Stimulated activated CD8-positive, alpha-beta memory T cell treated with anti-CD3 and anti-CD28 coated beads, Interleukin-2, amount 100 ng/mL, for 1 hour (primary cell): ENCODE results near the gene CRTC3.

Experiments
- DNase-seq, 2 donors: peaks; one replicate each; pipeline ENCODE4 v3.0.0-alpha.2; 2020; ENCODE audit warnings: low read depth in 2 of 2

Gene CRTC3

DNA sequence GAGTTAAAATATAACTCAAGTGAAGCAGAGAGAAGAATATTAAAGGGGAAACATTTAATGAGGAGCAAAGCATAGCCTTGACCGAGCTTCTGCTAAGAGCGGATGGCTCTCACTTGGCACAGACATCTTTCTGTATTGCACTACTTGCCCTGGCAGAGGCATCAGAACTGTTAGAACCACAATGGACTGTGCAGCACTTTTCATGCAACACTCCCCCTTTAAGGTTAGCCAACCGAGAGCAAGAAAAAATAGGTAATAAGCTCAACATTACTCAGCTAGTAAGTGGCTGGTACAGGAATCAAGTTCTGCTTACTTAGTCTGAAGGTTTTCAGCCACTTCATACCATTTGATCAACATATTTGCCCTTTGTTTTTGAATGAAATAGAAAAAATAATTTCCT is 33.7 kb downstream of the CRTC3 start:
- no peak for DNase-seq

DNA sequence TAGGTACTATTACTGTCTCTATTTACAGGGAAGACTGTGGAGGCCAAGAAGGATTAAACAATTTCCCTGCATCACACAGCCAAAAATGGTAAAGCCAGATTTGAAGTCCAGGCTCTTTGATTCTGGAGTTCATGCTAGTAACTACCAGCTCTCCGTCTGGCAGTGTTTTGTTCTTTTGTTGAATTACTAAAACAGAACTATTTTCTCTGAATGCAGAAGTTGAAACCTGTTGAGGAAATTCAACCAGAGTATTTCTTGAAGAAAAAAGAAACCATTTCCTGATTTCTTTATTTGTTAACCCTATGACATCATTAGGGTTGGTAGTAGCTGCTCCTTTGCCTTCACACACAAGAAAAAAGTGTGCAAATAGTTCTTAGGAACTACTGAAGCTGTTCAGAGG is 34.3 kb downstream of the CRTC3 start:
- DNase-seq: no peak

DNA sequence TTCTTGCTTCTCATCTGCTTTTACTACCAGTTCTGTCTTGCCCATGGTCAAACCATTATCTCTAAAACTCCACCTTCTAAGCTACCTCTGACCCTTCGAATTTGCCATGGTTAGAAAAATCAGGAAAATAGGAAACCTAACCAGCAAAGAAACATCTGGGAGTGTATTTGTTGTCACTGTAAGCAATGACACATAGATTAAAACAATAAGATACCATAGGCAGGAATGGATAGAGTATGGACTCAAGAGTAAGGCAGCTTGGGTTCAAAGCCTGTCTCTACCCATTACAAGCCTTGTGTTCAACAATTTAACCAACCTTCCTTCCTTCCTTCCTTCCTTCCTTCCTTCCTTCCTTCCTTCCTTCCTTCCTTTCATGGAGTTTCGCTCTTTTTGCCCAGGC is 34.9 kb downstream of the CRTC3 start:
- no peak for DNase-seq

DNA sequence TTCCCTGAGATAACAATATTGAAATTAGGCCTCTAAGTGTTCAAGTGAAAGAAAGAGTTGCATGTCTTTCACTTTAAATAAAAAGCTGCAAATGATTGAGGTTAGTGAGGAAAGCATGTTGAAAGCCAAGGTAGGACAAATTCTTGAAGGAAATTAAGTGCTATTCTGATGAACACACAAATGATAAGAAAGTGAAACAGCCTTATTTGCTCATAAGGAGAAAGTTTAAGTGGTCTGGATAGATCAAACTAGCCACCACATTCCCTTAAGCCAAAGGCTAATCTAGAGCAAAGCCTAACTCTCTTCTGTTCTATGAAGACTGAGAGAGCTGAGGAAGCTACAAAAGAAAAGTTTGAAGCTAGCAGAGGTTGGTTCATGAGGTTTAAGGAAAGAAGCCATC is 36.1 kb downstream of the CRTC3 start:
- no peak for DNase-seq

DNA sequence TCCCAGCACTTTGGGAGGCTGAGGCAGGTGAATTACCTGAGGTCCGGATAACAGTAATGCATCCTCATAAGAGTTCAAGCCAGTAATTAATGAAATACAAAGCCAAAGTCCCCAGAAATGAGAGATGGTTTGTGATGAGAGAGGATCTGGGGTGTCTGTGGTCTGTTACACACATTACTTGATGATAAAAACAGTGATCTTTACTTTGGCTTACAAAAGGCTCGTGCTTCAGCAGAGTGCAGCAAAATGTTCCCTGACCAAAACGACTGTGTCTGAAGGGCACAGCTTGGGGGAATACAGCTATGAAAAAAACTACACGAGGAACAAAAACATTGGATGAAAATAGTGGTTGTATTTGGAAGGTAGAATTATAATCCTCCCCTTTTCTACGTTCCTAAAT is 40.9 kb downstream of the CRTC3 start:
- DNase-seq: no peak

DNA sequence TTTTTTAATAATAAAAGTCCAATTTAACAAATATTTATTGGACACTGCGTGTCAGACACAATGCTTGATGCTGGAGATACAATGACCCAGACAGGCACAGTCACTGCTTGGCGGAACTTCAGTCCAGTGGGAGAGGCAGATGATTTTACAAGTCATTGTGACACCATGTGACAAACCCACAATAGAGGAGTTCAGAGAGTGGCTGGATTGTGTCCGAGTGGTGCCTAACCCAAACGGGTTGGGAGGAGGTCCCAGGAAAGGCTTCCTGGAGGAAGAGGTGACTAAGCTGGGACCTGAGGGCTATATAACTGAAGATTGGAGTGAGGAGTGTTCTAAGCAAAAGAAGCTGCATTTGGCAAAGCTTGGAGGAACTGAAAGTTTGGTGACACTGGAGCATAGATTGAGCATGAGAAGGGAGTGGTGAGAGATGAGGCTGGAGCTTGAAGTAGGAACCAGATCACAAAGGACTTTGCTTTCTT is 41.4 kb downstream of the CRTC3 start:
- DNase-seq: no peak

DNA sequence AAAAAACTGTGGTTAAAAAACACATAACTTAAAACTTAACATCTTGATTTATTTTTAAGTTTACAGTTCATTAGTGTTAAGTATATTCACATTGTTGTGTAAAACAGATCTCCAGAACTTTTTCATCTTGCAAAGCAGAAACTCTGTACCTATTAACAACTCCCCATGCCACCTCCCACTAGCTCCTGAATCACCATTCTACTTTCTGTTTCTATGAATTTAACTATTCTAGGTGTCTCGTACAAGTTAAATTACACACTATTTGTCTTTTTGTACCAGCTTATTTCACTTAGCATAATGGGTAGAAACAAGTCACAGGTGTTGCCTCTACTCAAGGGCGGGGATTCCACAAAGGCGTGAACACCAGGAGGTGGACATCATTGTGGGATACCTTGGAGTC is 43.2 kb downstream of the CRTC3 start:
- DNase-seq: no peak

DNA sequence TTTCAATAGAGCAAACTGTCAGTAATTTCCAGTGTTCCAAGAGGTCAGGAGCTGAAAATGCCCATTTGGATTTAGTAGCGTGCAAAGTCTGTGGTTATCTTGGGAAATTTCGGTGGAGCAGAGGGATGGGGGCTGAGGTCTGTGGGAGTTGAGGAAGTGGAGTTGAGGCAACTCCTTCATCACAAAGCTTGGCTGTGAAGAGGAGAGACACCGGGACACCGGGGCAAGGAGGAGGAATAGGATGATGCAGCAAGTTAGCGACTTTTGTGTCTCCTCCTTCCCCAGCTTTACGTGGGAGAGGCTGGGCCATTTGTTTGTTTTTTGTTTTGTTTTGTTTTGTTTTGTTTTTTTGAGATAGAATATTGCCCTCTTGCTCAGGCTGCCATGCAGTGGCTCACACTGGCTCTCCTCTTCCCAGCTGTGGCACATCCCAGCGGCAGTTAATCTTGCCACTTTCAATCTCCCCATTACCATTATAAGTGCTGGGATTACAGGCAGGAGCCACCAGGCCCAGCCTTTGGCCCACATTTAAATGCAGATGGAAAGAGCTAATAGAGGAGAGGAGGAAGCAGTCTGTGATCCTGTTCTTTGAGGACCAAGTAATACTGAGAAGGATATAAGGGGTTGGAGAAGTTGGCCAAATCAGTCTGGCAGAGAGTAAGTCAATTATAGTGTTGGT is 47.1 kb downstream of the CRTC3 start:
- no peak for DNase-seq

DNA sequence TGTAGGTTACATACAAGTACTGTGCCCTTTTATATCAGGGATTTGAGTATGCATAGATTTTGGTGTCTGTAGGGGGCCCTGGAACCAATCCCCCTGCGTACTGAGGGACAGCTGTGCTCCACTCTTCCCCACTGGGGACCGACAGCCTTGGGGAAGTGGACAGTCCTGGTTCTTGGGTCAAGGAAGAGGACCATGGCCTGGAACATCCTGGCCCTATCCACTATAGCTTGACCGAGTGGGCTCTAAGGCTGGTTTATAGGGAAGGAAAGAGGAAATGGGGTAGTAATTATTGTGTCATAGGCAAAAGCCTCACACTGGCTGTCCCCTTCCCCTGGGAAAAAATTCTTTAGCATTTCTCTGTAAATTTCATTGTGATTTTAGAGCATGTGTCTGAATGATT is 49.5 kb downstream of the CRTC3 start:
- no peak for DNase-seq

DNA sequence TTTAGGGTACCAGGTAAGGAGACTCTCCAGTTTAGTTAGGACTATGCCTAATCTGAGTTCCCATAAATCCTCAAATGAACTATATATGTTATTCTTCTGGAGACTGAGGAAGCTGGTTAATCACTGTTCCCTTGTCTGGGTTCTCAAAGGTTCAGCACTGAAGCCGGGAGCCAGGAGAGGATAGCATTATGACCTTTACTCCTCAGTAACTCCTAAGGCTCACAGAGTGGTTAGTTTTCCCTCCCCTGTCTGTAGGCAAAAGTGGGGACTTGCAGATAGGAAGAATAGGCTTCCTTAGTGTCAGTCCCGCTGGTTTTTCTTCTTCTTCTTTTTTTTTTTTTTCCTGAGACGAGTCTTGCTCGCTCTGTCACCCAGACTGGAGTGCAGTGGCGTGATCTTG is 50.4 kb downstream of the CRTC3 start:
- no peak for DNase-seq

DNA sequence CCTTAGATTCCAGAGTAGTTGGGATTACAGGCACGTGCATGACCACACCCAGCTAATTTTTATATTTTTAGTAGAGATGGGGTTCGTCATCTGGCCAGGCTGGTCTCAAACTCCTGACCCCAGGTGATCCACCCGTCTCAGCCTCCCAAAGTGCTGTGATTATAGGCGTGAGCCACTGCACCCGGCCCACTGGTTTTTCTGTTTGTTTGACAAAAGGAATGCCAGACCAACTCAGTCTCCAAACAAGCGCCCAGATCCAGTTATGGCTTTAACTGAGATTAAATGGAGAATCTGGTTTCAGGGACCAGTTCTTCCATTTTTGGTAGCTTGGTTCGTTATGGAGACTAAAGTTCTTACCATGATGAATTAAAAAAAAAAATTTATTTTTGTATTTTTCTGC is 50.8 kb downstream of the CRTC3 start:
- no peak for DNase-seq

DNA sequence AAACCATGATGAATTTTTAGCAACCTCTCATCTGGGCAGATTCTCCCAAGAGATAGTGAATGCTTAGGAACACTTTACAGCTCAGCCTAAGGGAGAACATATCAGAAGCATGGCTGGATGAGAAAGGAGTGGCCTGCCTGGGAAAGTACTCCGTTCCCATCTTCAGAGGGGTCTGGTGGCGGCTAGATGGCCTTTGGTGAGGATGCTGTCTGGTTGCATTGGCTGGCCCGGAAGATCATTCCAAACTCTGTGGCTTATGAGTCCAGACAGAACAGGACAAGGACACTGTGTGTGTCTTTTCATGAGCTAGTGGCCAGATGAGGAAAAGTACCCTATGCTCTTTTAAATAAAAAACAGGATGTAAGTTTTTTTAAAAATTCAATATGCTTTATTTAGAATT is 51.2 kb downstream of the CRTC3 start:
- no peak for DNase-seq

DNA sequence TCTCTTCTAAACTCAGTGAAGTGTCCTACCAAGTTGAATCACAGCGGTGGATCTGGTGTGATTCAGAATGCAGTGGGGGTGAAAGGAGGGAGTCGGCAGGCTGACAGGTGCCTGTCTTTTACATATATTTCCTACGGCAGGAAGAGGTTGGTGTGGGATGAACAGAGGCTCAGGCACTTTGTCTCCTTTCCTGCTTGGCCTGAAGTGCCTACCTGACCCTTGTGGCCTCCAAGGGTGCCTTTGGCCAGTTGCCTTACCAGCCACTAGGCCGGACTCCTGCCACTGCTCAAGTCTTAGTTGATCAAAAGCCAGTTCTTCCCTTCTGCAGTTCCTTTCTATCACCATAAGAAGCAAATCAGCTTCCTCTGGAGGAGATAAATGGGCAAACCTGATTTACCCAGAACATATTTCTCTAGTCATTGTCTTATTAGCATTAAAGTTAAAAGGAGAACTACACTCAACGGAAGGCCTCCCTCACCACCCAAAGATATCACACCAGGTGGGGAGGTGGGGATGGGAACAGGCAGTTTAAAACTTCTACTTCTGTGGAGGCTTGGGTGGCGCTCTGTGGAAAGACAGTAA is 52.1 kb downstream of the CRTC3 start:
- DNase-seq: no peak

DNA sequence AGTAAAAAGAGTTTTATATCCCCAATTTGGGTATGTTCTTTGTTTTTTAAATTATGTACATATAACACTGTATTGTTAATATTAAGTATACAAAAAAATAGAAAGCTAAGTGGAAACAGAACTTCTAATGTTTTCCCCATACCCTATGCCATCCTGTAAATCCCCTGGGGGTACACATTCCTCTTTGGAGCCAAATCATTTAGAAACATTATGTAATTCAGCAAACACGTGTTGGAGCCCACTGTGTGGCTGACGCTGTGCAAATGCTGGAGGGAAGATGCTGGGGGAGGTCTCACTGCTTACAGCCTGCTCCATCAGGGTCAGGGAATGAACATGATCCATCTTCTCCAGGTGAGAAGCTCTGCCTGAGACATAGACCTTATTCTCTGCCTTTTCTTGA is 52.8 kb downstream of the CRTC3 start:
- no peak for DNase-seq

DNA sequence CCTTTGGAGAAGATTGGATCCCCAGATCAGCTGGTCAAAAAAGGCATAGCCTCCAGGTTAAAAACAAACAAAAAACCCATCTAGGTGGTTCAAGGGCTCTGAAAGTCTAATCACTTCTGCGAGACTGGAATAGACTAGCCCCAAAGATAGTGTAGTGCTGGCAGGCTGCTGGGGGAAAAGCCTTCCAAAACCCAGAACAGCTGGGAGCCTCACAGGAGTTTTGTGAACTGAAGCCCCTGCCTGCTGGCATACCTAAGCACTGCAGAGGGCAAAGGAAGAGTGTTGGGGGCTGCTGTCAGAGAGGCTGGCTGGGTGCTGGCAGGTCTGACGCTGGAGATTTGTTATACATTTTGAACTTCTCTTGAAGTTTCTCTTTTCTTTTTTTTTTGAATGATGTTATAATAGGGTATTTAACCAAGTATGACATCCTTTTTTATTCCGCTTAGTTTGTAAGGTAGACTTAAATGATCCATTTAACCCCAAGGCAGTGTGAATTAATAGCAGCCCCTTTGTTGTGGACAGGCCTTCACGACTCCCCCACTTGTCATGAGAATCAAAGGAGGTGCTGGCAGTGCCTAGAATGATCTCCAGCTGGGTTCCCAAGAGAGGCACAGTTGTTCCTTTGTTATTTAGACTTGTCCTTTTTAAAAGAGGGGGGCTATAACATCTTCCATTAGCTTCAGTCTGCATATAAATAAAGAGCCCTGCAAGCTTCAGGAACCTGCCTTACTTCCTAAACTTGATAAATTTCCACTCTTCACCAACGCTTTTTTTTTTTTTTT is 53.9 kb downstream of the CRTC3 start:
- DNase-seq: no peak

DNA sequence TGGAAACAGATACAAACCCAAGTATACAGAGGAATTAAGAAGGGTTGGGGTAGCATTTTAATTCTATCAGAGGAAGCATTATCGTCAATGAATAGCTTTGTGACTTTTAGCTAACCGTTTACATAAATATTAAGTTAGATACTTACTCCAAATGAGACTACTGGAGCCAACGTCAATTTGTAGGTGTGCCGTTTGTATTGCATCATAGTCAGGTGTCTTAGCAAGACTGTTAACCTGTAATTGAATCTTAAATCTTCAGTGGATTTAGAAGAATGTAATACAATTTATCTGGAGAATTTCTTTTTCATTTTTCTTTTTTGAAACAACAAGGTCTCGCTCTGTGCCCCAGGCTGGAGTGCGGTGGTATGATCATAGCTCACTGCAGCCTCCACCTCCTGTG is 55.1 kb downstream of the CRTC3 start:
- DNase-seq: no peak

DNA sequence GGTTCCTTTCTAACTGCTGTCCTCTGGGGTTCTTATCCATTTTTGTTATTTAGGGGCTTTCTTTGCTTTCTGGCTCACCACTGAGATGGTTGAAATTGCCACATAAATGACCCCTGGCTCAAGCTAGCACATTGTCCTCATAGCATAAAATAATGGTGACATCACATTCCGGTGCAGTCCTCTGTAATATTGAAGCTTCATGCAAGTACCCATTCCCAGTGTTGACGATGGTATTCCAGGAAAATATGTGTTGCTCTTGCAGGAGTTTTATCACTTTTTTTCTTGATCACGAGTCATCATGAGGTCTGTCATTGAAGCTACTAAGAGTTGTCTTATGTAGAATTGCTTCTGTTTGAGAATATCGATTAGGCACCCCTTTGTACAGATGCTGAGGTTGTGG is 56.1 kb downstream of the CRTC3 start:
- DNase-seq: no peak

DNA sequence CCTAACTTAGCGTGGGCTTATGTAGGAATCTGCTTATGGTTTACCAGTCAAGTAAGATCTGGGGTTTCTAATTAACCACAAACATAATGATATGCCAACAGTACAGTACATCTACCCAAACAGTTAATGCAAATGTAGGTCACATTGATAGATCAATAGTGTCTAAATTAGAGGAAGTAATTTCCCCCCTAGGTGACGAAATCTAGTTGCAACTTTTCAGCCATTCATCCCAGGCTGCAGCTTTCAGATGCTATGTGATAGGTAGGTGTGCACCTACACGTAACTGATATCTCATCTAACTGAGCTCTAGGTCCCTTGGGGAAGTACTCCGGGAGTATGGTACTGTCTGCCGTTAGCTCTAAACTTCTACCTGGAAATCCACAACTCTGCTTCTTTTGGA is 57.2 kb downstream of the CRTC3 start:
- DNase-seq: no peak

DNA sequence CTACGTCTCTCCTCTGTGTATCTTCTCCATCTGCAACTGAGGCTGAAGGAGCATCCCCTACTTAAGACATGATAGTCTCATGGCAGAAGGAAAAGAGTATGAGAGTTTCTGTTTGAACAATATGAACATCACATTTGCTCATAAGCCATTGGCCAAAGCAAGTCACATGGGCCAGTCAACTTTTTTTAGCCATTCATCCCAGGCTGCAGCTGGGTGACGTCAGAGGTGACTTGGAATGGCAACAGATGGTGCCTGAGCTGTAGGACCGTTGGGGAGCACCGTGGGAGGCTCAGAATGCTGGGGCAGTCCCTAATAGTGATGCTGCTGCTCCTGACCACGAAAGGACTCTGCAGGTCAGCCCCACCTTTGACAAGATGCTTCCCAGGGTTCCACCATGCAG is 58.7 kb downstream of the CRTC3 start:
- DNase-seq: no peak

DNA sequence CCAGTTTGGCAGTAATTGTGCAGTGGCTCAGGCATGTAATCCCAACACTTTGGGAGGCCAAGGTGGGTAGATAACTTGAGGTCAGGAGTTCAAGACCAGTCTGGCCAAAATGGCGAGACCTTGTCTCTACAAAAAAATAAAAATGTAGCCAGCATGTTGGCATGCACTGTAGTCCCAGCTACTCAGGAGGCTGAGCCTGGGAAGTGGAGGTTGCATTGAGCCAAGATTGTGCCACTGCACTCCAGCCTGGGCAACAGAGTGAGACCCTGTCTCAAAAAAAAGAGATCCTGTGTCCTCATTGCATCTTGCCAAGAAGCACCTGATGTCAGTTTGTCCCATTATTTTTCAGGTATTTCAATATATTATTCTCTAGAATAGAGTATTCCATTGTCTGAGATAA is 61.8 kb downstream of the CRTC3 start:
- DNase-seq: no peak

DNA sequence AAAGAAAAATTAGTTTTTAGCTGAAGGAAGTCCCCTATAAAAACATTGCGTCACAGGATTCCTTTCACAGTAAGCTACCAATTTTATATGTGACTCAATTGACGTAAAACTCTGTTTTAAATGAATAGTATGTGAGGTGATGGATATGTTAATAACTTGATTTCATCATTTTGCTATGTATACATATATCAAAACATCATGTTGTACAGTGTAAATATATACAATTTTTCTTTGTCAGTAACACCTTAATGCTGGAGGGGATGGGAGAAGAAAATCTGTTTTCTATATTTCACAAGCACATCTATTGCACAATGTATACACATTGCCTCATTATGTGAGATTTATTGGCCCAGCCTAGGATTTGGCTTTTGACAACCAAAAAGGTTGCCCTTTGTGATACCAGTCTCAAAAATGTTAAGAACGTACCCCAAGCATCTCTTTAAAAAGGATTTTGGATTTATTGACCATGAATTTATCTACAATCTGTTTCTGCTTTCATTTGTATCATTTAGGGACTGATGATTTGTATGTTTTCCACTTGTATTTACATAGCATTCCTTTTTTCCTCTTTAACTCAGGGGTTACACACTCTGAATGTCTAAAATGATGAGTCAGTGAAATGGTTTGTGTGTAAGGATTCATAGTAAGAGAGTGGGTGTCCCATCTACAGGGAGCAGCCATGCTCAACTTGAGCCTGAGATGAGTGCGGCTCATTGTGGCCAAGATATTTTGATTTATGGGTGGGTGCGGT is 62.6 kb downstream of the CRTC3 start:
- DNase-seq: no peak

DNA sequence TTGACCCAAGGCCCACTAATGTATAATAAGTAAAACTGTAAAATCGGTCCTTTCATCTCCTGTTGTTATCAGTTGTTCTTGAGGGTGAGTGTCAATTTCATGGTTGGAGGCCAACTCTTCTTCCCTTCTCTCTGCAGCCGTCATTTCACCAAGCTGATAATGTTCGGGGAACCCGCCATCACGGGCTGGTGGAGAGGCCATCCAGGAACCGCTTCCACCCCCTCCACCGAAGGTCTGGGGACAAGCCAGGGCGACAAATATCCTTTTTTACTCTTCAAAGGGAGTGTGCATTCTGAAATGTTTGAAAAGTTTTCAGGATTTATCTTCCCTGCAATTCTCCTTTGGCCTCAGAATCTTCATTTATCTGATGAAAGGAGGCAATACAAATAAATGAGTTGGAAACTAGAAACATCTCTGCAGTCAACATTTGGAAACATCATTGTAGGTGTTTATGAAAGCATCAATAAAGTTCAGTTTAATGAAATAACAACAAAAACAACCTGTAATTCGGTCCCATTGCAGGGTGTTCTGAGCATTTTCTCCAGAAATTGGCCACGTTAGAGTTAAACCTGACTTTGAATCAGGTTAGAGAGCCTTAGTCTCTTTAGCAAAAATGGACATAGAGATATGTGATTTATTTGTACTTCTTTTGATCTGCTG is 63.9 kb downstream of the CRTC3 start:
- no peak for DNase-seq
